Neuronal stem cell (in vitro differentiated cells): ENCODE results near the gene P3H1.

Experiments used
- DNase-seq: peaks from one replicate; pipeline ENCODE4 v3.0.0-alpha.2; 2013; ENCODE audit warnings: low spot score
- H2AFZ ChIP-seq: one replicate; pipeline ENCODE4 v1.6.1; 2013; ENCODE audit warnings: mild to moderate bottlenecking, low read length, inconsistent platforms
- H2AK5ac ChIP-seq: 2 replicates; pipeline ENCODE4 v1.6.1; 2013; ENCODE audit warnings: low read depth, mild to moderate bottlenecking, inconsistent platforms, low read length, moderate library complexity, mixed read lengths
- H2BK120ac ChIP-seq: 2 replicates; pipeline ENCODE4 v1.6.1; 2013; ENCODE audit warnings: low read depth, mild to moderate bottlenecking, inconsistent platforms, low read length, moderate library complexity, mixed read lengths
- H2BK12ac ChIP-seq: one replicate; pipeline ENCODE4 v1.6.1; 2013; ENCODE audit warnings: low read length, inconsistent platforms
- H2BK15ac ChIP-seq: 2 replicates; pipeline ENCODE4 v1.6.1; 2013; ENCODE audit warnings: mild to moderate bottlenecking, low read length, inconsistent platforms, mixed read lengths
- H2BK5ac ChIP-seq: one replicate; pipeline ENCODE4 v1.6.1; 2013; ENCODE audit warnings: inconsistent platforms, mild to moderate bottlenecking, low read length, moderate library complexity
- H3K14ac ChIP-seq: one replicate; pipeline ENCODE4 v1.6.1; 2013; ENCODE audit warnings: low read length, inconsistent platforms
- H3K18ac ChIP-seq: 2 replicates; pipeline ENCODE4 v1.6.1; 2013; ENCODE audit warnings: low read length, inconsistent platforms
- H3K23ac ChIP-seq: 2 replicates; pipeline ENCODE4 v1.6.1; 2013; ENCODE audit warnings: low read depth, mild to moderate bottlenecking, mixed read lengths, low read length, inconsistent platforms; ENCODE audit not compliant: poor library complexity
- H3K27ac ChIP-seq: replicated peaks from 3 replicates; pipeline ENCODE4 v1.5.1; 2013; ENCODE audit warnings: low read length, inconsistent platforms
- H3K27me3 ChIP-seq, 3 experiments: 2 replicates each; pipeline ENCODE4 v1.6.1; 2013; ENCODE audit warnings: low read length in 3 of 3, mild to moderate bottlenecking in 2 of 3, inconsistent platforms in 1 of 3, low read depth in 1 of 3, mixed read lengths in 1 of 3, moderate library complexity in 1 of 3; ENCODE audit not compliant: control insufficient read depth in 3 of 3, insufficient read depth in 3 of 3
- H3K36me3 ChIP-seq, 2 donors: replicated peaks in 1 of 2; 2 replicates each; pipeline ENCODE4 v1.6.1; 2013; ENCODE audit warnings: low read length in 2 of 2; ENCODE audit not compliant: control insufficient read depth in 2 of 2, insufficient read depth in 2 of 2
- H3K4ac ChIP-seq: 2 replicates; pipeline ENCODE4 v1.6.1; 2013; ENCODE audit warnings: inconsistent platforms, mild to moderate bottlenecking, low read length, moderate library complexity
- H3K4me1 ChIP-seq, 2 donors: 1 replicate in 1 of 2; 2 replicates in 1 of 2; pipeline ENCODE4 v1.6.1; 2013; ENCODE audit warnings: low read length in 2 of 2, low read depth in 1 of 2; ENCODE audit not compliant: control insufficient read depth in 2 of 2, insufficient read depth in 1 of 2
- H3K4me2 ChIP-seq: one replicate; pipeline ENCODE4 v1.6.1; 2013; ENCODE audit warnings: mild to moderate bottlenecking, low read length, inconsistent platforms; ENCODE audit not compliant: insufficient read depth, poor library complexity, severe bottlenecking
- H3K4me3 ChIP-seq, 2 donors: 2 replicates each; pipeline ENCODE4 v1.5.1; 2013; ENCODE audit warnings: low read length in 2 of 2, mild to moderate bottlenecking in 2 of 2, inconsistent platforms in 1 of 2, moderate library complexity in 1 of 2
- H3K79me1 ChIP-seq: one replicate; pipeline ENCODE4 v1.6.1; 2013; ENCODE audit warnings: low read depth, mild to moderate bottlenecking, inconsistent platforms, low read length, moderate library complexity
- H3K9ac ChIP-seq: one replicate; pipeline ENCODE4 v1.6.1; 2013; ENCODE audit warnings: mild to moderate bottlenecking, low read depth, low read length, inconsistent platforms; ENCODE audit not compliant: poor library complexity
- H3K9me3 ChIP-seq, 2 donors: replicated peaks in 1 of 2; 2 replicates each; pipeline versions ENCODE3 to v1.6.1; 2013; ENCODE audit warnings: low read length in 2 of 2, mild to moderate bottlenecking in 2 of 2, inconsistent platforms in 1 of 2, low read depth in 1 of 2, mixed read lengths in 1 of 2, moderate library complexity in 1 of 2; ENCODE audit not compliant: control insufficient read depth in 2 of 2, insufficient read depth in 1 of 2
- H4K8ac ChIP-seq: one replicate; pipeline ENCODE4 v1.6.1; 2013; ENCODE audit warnings: low read depth, mild to moderate bottlenecking, inconsistent platforms, low read length, moderate library complexity
- H4K91ac ChIP-seq: one replicate; pipeline ENCODE4 v1.6.1; 2013; ENCODE audit warnings: low read length, low read depth, mild to moderate bottlenecking, inconsistent platforms; ENCODE audit not compliant: poor library complexity
- WGBS, 2 donors: extraction: QIAGEN DNeasy Blood & Tissue Kit; methylation state at CpG; one replicate each; pipeline ENCODE4 v1.1.7; 2013; ENCODE audit warnings: missing lambda C conversion rate in 2 of 2, mixed read lengths in 1 of 2; ENCODE audit not compliant: insufficient read length in 2 of 2, insufficient replicate concordance in 1 of 2; ENCODE audit errors: extremely low coverage in 2 of 2; 5-methylcytosine and 5-hydroxymethylcytosine counted together

P3H1 gene

GRCh38 chr1:42735056-42735455, 31.8 kb downstream of the P3H1 start:
- peaks cover 0 to 1% of the 10 kb centered on the region in 2 donors for H3K36me3 ChIP-seq
- no peak overlapping the region for H3K27ac ChIP-seq
- no peaks in the 10 kb centered on the region for H3K27me3 ChIP-seq
- H3K9me3 ChIP-seq = no peaks in the 10 kb centered on the region
- H2AK5ac ChIP-seq = no peak overlapping the region
- no peak overlapping the region for H3K4ac ChIP-seq
- no peak overlapping the region for H2BK120ac ChIP-seq
- H2AFZ ChIP-seq = no peak overlapping the region
- peak overlapping the region; percentile 82 for H3K23ac ChIP-seq
- peaks cover 4 to 9% of the 10 kb centered on the region in 2 donors for H3K4me1 ChIP-seq
- H3K79me1 ChIP-seq = no peaks in the 10 kb centered on the region
- H2BK5ac ChIP-seq = no peak overlapping the region
- no peak overlapping the region for H4K8ac ChIP-seq
- no peak overlapping the region for H2BK15ac ChIP-seq
- H4K91ac ChIP-seq = no peak overlapping the region
- no peak overlapping the region for H2BK12ac ChIP-seq
- no CpG with 5 or more reads among the region's 11 CpGs for WGBS, 2 donors
- H3K4me2 ChIP-seq = no peak overlapping the region
- H3K18ac ChIP-seq = peak overlapping the region; percentile 80
- no peak overlapping the region for H3K4me3 ChIP-seq
- H3K14ac ChIP-seq = no peak overlapping the region
- DNase-seq = no peak
- no peak overlapping the region for H3K9ac ChIP-seq

GRCh38 chr1:42734201-42735035, 32.4 kb downstream of the P3H1 start:
- Histone ChIP-seq H2BK5ac (no peak overlapping the region), H3K4me1 (peaks cover 0 to 3% of the 10 kb centered on the region in 2 donors), H3K4me3 (peak overlapping the region in 1 of 2 donors; percentile 17), H3K27me3 (no peaks in the 10 kb centered on the region), H3K9ac (no peak overlapping the region), H2AFZ (peak overlapping the region; percentile 58), H4K8ac (no peak overlapping the region), H3K14ac (no peak overlapping the region), H2BK120ac (no peak overlapping the region), H4K91ac (no peak overlapping the region), H2AK5ac (peak overlapping the region; percentile 24), H3K79me1 (no peaks in the 10 kb centered on the region), H3K36me3 (peaks cover 0 to 1% of the 10 kb centered on the region in 2 donors), H3K27ac (no peak overlapping the region), H3K18ac (no peak overlapping the region), H2BK15ac (peak overlapping the region; percentile 7), H3K4me2 (no peak overlapping the region), H3K9me3 (no peaks in the 10 kb centered on the region), H3K4ac (no peak overlapping the region), H2BK12ac (no peak overlapping the region), H3K23ac (peak overlapping the region; percentile 28)
- no CpG with 5 or more reads among the region's 7 CpGs for WGBS, 2 donors
- no peak for DNase-seq

- peak overlapping the region; percentile 7 for H2BK15ac ChIP-seq
- peak overlapping the region; percentile 58 for H2AFZ ChIP-seq
- no peaks in the 10 kb centered on the region for H3K36me3 ChIP-seq
- H3K4me1 ChIP-seq = no peaks in the 10 kb centered on the region
- no peak for DNase-seq
- H2BK12ac ChIP-seq = peak overlapping the region; percentile 33
- H2AK5ac ChIP-seq = peak overlapping the region; percentile 24
- no peak overlapping the region for H3K14ac ChIP-seq
- no peak overlapping the region for H4K91ac ChIP-seq
- H3K27ac ChIP-seq = no peak overlapping the region
- H4K8ac ChIP-seq = no peak overlapping the region
- H3K23ac ChIP-seq = no peak overlapping the region
- peak overlapping the region; percentile 32 for H3K18ac ChIP-seq
- H3K4me3 ChIP-seq = no peak overlapping the region
- no peak overlapping the region for H3K9ac ChIP-seq
- no peak overlapping the region for H2BK120ac ChIP-seq
- H3K4ac ChIP-seq = no peak overlapping the region
- no CpG with 5 or more reads among the region's 12 CpGs for WGBS, 2 donors
- H2BK5ac ChIP-seq = no peak overlapping the region
- no peak overlapping the region for H3K4me2 ChIP-seq
- H3K79me1 ChIP-seq = no peaks in the 10 kb centered on the region
- no peaks in the 10 kb centered on the region for H3K9me3 ChIP-seq
- H3K27me3 ChIP-seq = no peaks in the 10 kb centered on the region
Measured at GRCh38 chr1:42733415-42734200, 33.2 kb downstream of the P3H1 start.

GRCh38 chr1:42732126-42732680, 34.6 kb downstream of the P3H1 start:
- no peak overlapping the region for H2BK15ac ChIP-seq
- peak overlapping the region; percentile 10 for H2AFZ ChIP-seq
- H3K4me3 ChIP-seq = no peak overlapping the region
- no peak overlapping the region for H2BK120ac ChIP-seq
- H3K9ac ChIP-seq = no peak overlapping the region
- H3K79me1 ChIP-seq = no peaks in the 10 kb centered on the region
- H2BK5ac ChIP-seq = no peak overlapping the region
- H3K14ac ChIP-seq = no peak overlapping the region
- H3K23ac ChIP-seq = no peak overlapping the region
- no peak overlapping the region for H3K27ac ChIP-seq
- H3K27me3 ChIP-seq = no peaks in the 10 kb centered on the region
- H3K18ac ChIP-seq = no peak overlapping the region
- H2AK5ac ChIP-seq = no peak overlapping the region
- no peak overlapping the region for H4K8ac ChIP-seq
- no peak overlapping the region for H3K4ac ChIP-seq
- H3K4me2 ChIP-seq = no peak overlapping the region
- H2BK12ac ChIP-seq = no peak overlapping the region
- H3K36me3 ChIP-seq = no peaks in the 10 kb centered on the region
- no peak for DNase-seq
- no peaks in the 10 kb centered on the region for H3K4me1 ChIP-seq
- WGBS, 2 donors = no CpG with 5 or more reads among the region's 10 CpGs
- no peaks in the 10 kb centered on the region for H3K9me3 ChIP-seq
- H4K91ac ChIP-seq = no peak overlapping the region
